ENCODE data around the gene ZNF792.

- TF ChIP-seq CTCF (IDR thresholded peaks at IDR 0.05 in 4 of 5, conservative IDR thresholded peaks at IDR 0.05 in 1 of 5), result no peak
- TF ChIP-seq POLR2A (IDR thresholded peaks at IDR 0.05), result no peak
Measured at GRCh38 chr19:34926361-34926684, 37.7 kb downstream of the ZNF792 start.

All from gastrocnemius medialis (tissue), 4 donors.